Gastroesophageal sphincter (tissue), 4 donors: ENCODE measurements around the gene CCDC33. TPM values are rescaled to one million over a fixed set of nuclear protein-coding genes. Genes with fewer than 3 reads are reported as not detected.

ENCODE experiments used
- ATAC-seq: fragments of 150-250 bp; one replicate; pipeline ENCODE4 v1.9.1; 2016; ENCODE audit warnings: mild to moderate bottlenecking, moderate library complexity
- H3K27ac ChIP-seq, 4 donors: fragments of 200-600 bp; sonication (generic) in 3 of 4; 1 replicate in 3 of 4; 2 replicates in 1 of 4; pipeline ENCODE4 v1.5.1; 2016 to 2019
- H3K27me3 ChIP-seq: fragments of 200-600 bp; sonication (generic); one replicate; pipeline ENCODE4 v1.5.1; 2019
- H3K36me3 ChIP-seq, 2 donors: fragments of 200-600 bp; sonication (generic); one replicate each; pipeline ENCODE4 v1.5.1; 2019; ENCODE audit warnings: control low read depth in 1 of 2
- H3K4me1 ChIP-seq, 3 donors: fragments of 200-600 bp; sonication (generic); 1 replicate in 2 of 3; 2 replicates in 1 of 3; pipeline ENCODE4 v1.5.1; 2016 to 2019; ENCODE audit warnings: control low read depth in 2 of 3
- H3K4me3 ChIP-seq, 2 donors: fragments of 200-600 bp; sonication (generic); one replicate each; pipeline ENCODE4 v1.5.1; 2019; ENCODE audit warnings: mild to moderate bottlenecking in 1 of 2, moderate library complexity in 1 of 2
- H3K9me3 ChIP-seq, 3 donors: fragments of 200-600 bp; sonication (generic); one replicate each; pipeline ENCODE4 v1.5.1; 2017 to 2019; ENCODE audit warnings: control low read depth in 2 of 3
- EP300 ChIP-seq: sonication (generic); formaldehyde crosslinking; IDR thresholded peaks from one replicate; pipeline ENCODE4 v1.6.1; 2017; ENCODE audit warnings: antibody characterized with exemption, mild to moderate bottlenecking
- POLR2A ChIP-seq, 2 donors: fragments of 450-650 bp; IDR thresholded peaks; one replicate each; pipeline ENCODE4 v1.6.1; 2017; ENCODE audit warnings: antibody characterized with exemption in 2 of 2, mild to moderate bottlenecking in 2 of 2, moderate library complexity in 1 of 2
- POLR2AphosphoS5 ChIP-seq: sonication (generic); formaldehyde crosslinking; IDR thresholded peaks from one replicate; pipeline ENCODE4 v1.6.1; 2017; ENCODE audit warnings: antibody characterized with exemption
- WGBS, 2 donors: methylation state at CpG; one replicate each; pipeline ENCODE4 v1.1.5; 2018; ENCODE audit warnings: low coverage in 1 of 2; 5-methylcytosine and 5-hydroxymethylcytosine counted together
- total RNA-seq, 4 donors: library from RNA; depleted of rRNA; stranded (reverse); fragments of >200 nt; gene quantifications; one replicate each; pipeline ENCODE4 v1.1.0, GENCODE V29; 2016
- TF ChIP-seq, protein P1 (sequence below), 4 experiments: fragments of 200-600 bp in 2 of 4; fragments of 450-650 bp in 2 of 4; sonication (generic) in 1 of 4; IDR thresholded peaks; one replicate each; pipeline ENCODE4 v1.5.1; 2017 to 2019; ENCODE audit warnings: antibody characterized with exemption in 4 of 4, mild to moderate bottlenecking in 2 of 4, moderate library complexity in 2 of 4

CCDC33 gene
- total RNA-seq, 4 donors from 2014 or later = not detected

DNA sequence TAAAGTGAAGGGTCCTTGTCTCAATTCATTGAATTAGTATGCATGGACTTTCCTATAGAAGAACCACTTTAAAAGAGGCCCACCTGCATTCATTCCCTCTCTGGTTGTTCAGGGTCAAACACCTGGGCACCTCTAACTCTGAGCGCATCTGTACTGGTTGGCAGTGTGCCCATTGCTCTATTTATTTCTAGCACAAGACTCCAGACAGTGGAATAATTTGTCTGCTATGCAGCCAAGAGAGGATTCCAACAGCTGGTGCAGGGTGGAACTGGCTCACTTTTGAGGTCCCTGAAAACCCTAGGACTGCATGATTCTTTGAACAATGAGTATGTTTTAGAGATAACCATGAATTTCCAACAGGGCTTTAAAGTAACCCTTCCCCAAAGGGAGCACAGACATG is 57.9 kb downstream of the CCDC33 start:
- H3K27me3 ChIP-seq = peaks cover 62% of the 10 kb centered on the region
- no peaks in the 10 kb centered on the region for H3K9me3 ChIP-seq
- WGBS, 2 donors = 50 to 60% methylated on average over 1 of the region's 1 CpG
- H3K4me3 ChIP-seq = no peak overlapping the region
- TF ChIP-seq EP300 (no peak), POLR2A (IDR thresholded peaks at IDR 0.05) (no peak)
- no peak for ATAC-seq
- H3K36me3 ChIP-seq = no peaks in the 10 kb centered on the region
- no peak overlapping the region for H3K27ac ChIP-seq
- H3K4me1 ChIP-seq = peaks cover 0 to 7% (median 0%) of the 10 kb centered on the region in 3 donors

DNA sequence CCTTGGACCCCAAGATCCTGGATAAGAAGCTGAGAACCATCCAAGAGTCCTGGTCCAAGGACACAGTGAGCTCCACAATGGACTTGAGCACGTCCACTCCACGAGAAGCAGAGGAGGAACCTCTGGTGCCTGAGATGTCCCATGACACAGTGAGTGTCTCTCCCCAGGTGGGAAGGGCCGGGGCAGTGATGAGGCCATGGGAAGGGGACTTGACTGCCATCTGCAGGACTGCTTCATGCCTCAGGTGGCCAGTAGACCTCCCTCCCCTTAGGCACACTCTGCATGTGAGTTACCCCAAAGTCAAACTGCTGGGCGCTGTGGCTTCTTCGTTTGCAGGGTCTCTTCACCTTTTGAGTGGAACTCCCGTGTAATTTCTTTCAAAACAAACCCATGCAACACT is 59.7 kb downstream of the CCDC33 start:
- TF ChIP-seq POLR2A (IDR thresholded peaks at IDR 0.05) (no peak), POLR2AphosphoS5 (no peak), EP300 (no peak)
- TF ChIP-seq, protein P1, sequence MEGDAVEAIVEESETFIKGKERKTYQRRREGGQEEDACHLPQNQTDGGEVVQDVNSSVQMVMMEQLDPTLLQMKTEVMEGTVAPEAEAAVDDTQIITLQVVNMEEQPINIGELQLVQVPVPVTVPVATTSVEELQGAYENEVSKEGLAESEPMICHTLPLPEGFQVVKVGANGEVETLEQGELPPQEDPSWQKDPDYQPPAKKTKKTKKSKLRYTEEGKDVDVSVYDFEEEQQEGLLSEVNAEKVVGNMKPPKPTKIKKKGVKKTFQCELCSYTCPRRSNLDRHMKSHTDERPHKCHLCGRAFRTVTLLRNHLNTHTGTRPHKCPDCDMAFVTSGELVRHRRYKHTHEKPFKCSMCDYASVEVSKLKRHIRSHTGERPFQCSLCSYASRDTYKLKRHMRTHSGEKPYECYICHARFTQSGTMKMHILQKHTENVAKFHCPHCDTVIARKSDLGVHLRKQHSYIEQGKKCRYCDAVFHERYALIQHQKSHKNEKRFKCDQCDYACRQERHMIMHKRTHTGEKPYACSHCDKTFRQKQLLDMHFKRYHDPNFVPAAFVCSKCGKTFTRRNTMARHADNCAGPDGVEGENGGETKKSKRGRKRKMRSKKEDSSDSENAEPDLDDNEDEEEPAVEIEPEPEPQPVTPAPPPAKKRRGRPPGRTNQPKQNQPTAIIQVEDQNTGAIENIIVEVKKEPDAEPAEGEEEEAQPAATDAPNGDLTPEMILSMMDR (IDR thresholded peaks at IDR 0.05) = no peak
- Histone ChIP-seq H3K4me3 (no peak overlapping the region), H3K36me3 (no peaks in the 10 kb centered on the region), H3K9me3 (no peaks in the 10 kb centered on the region), H3K27me3 (peaks cover 61% of the 10 kb centered on the region), H3K27ac (no peak overlapping the region), H3K4me1 (peaks cover 0 to 7% (median 0%) of the 10 kb centered on the region in 3 donors)
- ATAC-seq = no peak
- WGBS, 2 donors = 60 to 62% methylated on average over 2 to 6 of the region's 6 CpGs

DNA sequence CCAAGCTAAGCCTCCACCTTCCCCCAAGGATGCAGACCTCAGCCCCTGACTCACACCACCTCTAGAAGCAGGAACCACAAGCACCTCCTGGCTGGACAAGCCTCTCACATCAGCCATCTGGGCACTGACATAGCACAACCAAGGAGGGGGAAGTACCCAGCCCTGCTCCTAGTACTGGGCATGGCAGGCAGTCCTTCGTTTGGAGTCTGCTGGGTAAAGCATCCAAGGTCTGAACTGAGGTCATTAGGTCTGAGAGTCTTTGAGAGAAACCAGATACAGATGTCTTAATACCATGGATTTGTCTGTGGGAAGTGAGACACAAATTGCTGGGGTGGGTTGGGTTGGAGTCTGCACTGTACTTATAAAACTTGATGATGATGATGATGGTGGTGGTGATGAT is 61.8 kb downstream of the CCDC33 start:
- no peak overlapping the region for H3K27ac ChIP-seq
- WGBS, 2 donors = 14% methylated on average over 1 of the region's 1 CpG; no CpG with 5 or more reads in 1 of the 2 donors
- TF ChIP-seq, protein P1 (IDR thresholded peaks at IDR 0.05) = no peak
- TF ChIP-seq POLR2AphosphoS5 (no peak), POLR2A (IDR thresholded peaks at IDR 0.05) (no peak), EP300 (no peak)
- no peaks in the 10 kb centered on the region for H3K36me3 ChIP-seq
- ATAC-seq = no peak
- H3K4me1 ChIP-seq = no peaks in the 10 kb centered on the region
- peaks cover 74% of the 10 kb centered on the region for H3K27me3 ChIP-seq
- no peaks in the 10 kb centered on the region for H3K9me3 ChIP-seq
- H3K4me3 ChIP-seq = no peak overlapping the region

DNA sequence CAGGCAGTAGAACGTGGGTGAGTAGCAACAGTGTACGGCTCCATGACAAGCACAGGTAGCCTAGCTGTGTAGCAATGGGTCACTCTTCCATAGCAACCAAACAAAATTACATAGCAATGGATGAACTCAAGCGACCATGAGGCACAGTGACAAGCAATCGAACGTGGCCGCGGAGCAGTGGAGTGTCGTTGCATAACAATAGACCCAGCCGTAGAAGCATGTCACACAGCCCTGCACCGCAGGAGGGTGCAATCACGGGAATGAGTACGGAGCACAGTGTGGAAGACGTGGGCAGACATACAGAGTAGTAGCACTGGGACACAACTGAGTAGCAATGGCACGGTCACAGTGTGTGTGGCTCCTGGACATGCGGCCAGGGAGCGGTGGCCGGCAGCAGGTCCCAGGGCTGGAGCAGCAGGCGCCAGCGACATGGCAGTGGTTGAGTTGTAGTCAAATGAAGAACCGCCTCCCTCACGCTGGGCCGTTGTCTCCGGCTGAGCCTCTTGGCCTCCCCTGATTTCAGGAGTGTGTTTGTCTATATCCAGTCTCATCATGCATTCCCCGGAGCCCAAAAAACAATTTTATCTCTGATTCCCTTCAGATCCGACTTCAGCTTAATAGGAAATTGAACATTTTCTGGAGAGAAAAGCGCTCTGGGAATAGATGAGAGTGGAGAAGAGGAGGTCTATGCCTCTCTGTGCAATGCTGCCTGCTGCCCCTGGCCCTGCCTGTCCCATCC is 64.1 kb downstream of the CCDC33 start:
- no peaks in the 10 kb centered on the region for H3K4me1 ChIP-seq
- no peaks in the 10 kb centered on the region for H3K9me3 ChIP-seq
- H3K27ac ChIP-seq = no peak overlapping the region
- no peak for TF ChIP-seq EP300
- TF ChIP-seq POLR2AphosphoS5 = no peak
- TF ChIP-seq, protein P1 (IDR thresholded peaks at IDR 0.05) = no peak
- TF ChIP-seq POLR2A (IDR thresholded peaks at IDR 0.05) = no peak
- H3K4me3 ChIP-seq = no peak overlapping the region
- no peak for ATAC-seq
- 36 to 51% methylated on average over 10 to 17 of the region's 26 CpGs for WGBS, 2 donors
- peaks cover 85% of the 10 kb centered on the region for H3K27me3 ChIP-seq
- no peaks in the 10 kb centered on the region for H3K36me3 ChIP-seq

DNA sequence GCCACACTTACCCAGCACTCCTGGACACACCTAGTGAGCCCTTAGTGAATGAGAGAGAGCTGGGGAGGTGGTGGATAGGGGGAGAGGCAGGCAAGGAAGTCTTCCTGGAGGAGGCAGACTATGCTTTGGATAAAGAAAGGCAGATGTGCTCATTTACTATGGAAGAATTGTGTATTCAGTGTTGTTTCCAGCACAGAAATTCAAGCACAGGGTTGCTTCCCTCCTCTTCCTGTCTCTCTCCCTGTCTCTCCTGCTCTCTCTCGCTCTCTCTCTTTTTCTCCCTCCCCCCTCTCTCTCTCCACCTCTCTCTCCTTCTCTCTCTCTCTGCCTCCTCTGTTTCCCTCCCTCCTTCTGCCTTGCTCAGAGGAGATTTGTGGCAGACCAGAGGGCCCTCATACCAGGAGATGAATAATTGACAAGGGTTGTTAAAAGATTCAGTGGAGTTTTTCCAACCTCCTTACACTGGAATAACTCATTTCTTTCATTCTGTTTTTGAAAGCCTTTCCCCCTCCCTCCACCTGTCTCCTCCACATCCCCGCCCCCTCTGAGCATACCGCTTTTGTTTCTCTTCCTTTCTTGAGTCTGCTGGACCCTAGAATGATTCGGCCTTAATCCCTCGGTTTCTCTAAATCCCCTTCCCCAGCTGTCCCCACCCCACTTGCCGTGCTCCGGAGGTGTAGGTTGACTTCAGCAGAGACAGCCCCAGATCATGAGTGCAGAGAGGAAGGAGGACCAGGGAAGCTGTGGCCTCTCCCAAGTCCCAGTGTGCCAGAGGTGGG is 65.6 kb downstream of the CCDC33 start:
- Histone ChIP-seq H3K4me1 (no peaks in the 10 kb centered on the region), H3K4me3 (no peak overlapping the region), H3K27me3 (peaks cover 86% of the 10 kb centered on the region), H3K27ac (no peak overlapping the region), H3K9me3 (no peaks in the 10 kb centered on the region), H3K36me3 (no peaks in the 10 kb centered on the region)
- no peak for ATAC-seq
- TF ChIP-seq, protein P1 (IDR thresholded peaks at IDR 0.05) = no peak
- TF ChIP-seq EP300 (no peak), POLR2AphosphoS5 (no peak), POLR2A (IDR thresholded peaks at IDR 0.05) (no peak)
- WGBS, 2 donors = 37 to 49% methylated on average over 5 to 6 of the region's 7 CpGs
